PC-3 (cell line): ENCODE results near the gene COMMD3.

ENCODE experiments used
- CTCF ChIP-seq: fragments of 300-600 bp; sonication (generic); conservative IDR thresholded peaks from 2 replicates; pipeline ENCODE4 v1.5.1; 2017; ENCODE audit warnings: antibody characterized with exemption, low read depth, mild to moderate bottlenecking, low read length
- EZH2 ChIP-seq: fragments of 300-600 bp; sonication (generic); IDR thresholded peaks from one replicate; pipeline ENCODE4 v1.6.1; 2017; ENCODE audit warnings: antibody characterized with exemption, mild to moderate bottlenecking, low read length; ENCODE audit not compliant: unreplicated experiment

- TF ChIP-seq CTCF (no peak), EZH2 (no peak)
These were observed 3.4 kb downstream of the COMMD3 start for GRCh38 chr10:22319547-22319979.
